OCI-LY1 (cell line): Measurements from ENCODE around the gene CYB5R3.
"Not testable (repeated sequence)": the region's sequence is repeated elsewhere in the genome, so short reads cannot be mapped to it uniquely, and the experiment has no call there.

Experiments used
- H2AFZ ChIP-seq: fragments of 200-600 bp; sonication (generic), shearing (Covaris generic); 2 replicates; pipeline ENCODE4 v1.6.0; 2014; ENCODE audit warnings: antibody characterized with exemption, mild to moderate bottlenecking, low read length
- H3F3A ChIP-seq: fragments of 200-600 bp; sonication (generic), shearing (Covaris generic); 2 replicates; pipeline ENCODE4 v1.6.0; 2014; ENCODE audit warnings: mild to moderate bottlenecking, antibody characterized with exemption, low read length, moderate library complexity; ENCODE audit not compliant: insufficient read depth
- H3K27ac ChIP-seq: fragments of 200-600 bp; sonication (generic); 2 replicates; pipeline ENCODE4 v1.5.1; 2014; ENCODE audit warnings: low read length, mixed run types, mild to moderate bottlenecking, low read depth; ENCODE audit not compliant: poor library complexity, severe bottlenecking
- H3K27me3 ChIP-seq: fragments of 200-600 bp; sonication (generic); 2 replicates; pipeline ENCODE4 v1.6.0; 2014; ENCODE audit warnings: antibody characterized with exemption, mild to moderate bottlenecking, low read length, moderate library complexity; ENCODE audit not compliant: insufficient read depth
- H3K36me3 ChIP-seq: fragments of 200-600 bp; sonication (generic); 2 replicates; pipeline ENCODE4 v1.6.1; 2014; ENCODE audit warnings: mild to moderate bottlenecking, antibody characterized with exemption, low read length, moderate library complexity, mixed read lengths; ENCODE audit not compliant: insufficient read depth
- H3K4me1 ChIP-seq: fragments of 200-600 bp; sonication (generic); 2 replicates; pipeline ENCODE4 v1.5.1; 2014; ENCODE audit warnings: mild to moderate bottlenecking, low read length, moderate library complexity; ENCODE audit not compliant: insufficient read depth, severe bottlenecking
- H3K4me2 ChIP-seq: fragments of 200-600 bp; sonication (generic), shearing (Covaris generic); 2 replicates; pipeline ENCODE4 v1.6.1; 2014; ENCODE audit warnings: low read length
- H3K4me3 ChIP-seq: fragments of 200-600 bp; sonication (generic); 2 replicates; pipeline ENCODE4 v1.5.1; 2014; ENCODE audit warnings: low read length, low read depth, mild to moderate bottlenecking, mixed read lengths; ENCODE audit not compliant: poor library complexity, severe bottlenecking
- H3K79me2 ChIP-seq: fragments of 200-600 bp; shearing (Covaris generic); 2 replicates; pipeline ENCODE4 v1.6.1; 2016; ENCODE audit warnings: mixed run types, low read length, mixed read lengths; ENCODE audit not compliant: insufficient read depth
- H3K9ac ChIP-seq: fragments of 200-600 bp; sonication (generic), shearing (Covaris generic); 2 replicates; pipeline ENCODE4 v1.6.1; 2014; ENCODE audit warnings: mild to moderate bottlenecking, low read length, mixed read lengths
- H3K9me2 ChIP-seq: fragments of 200-600 bp; sonication (generic), shearing (Covaris generic); 2 replicates; pipeline ENCODE4 v1.6.1; 2014; ENCODE audit warnings: low read depth, mild to moderate bottlenecking, low read length, mixed read lengths
- H3K9me3 ChIP-seq: fragments of 200-600 bp; shearing (Covaris generic); 2 replicates; pipeline ENCODE4 v1.6.1; 2014; ENCODE audit warnings: low read length, mixed read lengths
- H4K20me1 ChIP-seq: fragments of 200-600 bp; sonication (generic), shearing (Covaris generic); 2 replicates; pipeline ENCODE4 v1.6.0; 2016; ENCODE audit warnings: mild to moderate bottlenecking, low read length; ENCODE audit not compliant: insufficient read depth
- CTCF ChIP-seq: fragments of 200-600 bp; sonication (generic), shearing (Covaris generic); IDR thresholded peaks from 2 replicates; pipeline ENCODE4 v1.5.1; 2017; ENCODE audit warnings: mild to moderate bottlenecking, antibody characterized with exemption, low read length, moderate library complexity, mixed read lengths
- EZH2 ChIP-seq: fragments of 200-600 bp; sonication (generic), shearing (Covaris generic); IDR thresholded peaks from 2 replicates; pipeline ENCODE4 v1.8.0; 2017; ENCODE audit warnings: borderline replicate concordance, mixed run types, mild to moderate bottlenecking, antibody characterized with exemption, low read length, moderate library complexity, mixed read lengths

CYB5R3 gene

GRCh38 chr22:42617155-42617983 lies 31.8 kb downstream of the CYB5R3 start:
- no peaks in the 10 kb centered on the region for H4K20me1 ChIP-seq
- H3K27ac ChIP-seq = no peak overlapping the region
- H3K9me2 ChIP-seq = no peaks in the 10 kb centered on the region
- peaks cover 4% of the 10 kb centered on the region; the same call in 1 of the 2 replicates for H3F3A ChIP-seq
- no peaks in the 10 kb centered on the region for H3K9me3 ChIP-seq
- H3K4me3 ChIP-seq = no peak overlapping the region
- peaks cover 11% of the 10 kb centered on the region for H3K36me3 ChIP-seq
- peaks cover 29% of the 10 kb centered on the region for H3K4me1 ChIP-seq
- no peak overlapping the region; the same call in 1 of the 2 replicates for H3K4me2 ChIP-seq
- no peak overlapping the region for H3K9ac ChIP-seq
- TF ChIP-seq EZH2 = no peak
- no peak for TF ChIP-seq CTCF
- no peak overlapping the region for H2AFZ ChIP-seq
- H3K27me3 ChIP-seq = no peaks in the 10 kb centered on the region
- peaks cover 17% of the 10 kb centered on the region for H3K79me2 ChIP-seq

DNA sequence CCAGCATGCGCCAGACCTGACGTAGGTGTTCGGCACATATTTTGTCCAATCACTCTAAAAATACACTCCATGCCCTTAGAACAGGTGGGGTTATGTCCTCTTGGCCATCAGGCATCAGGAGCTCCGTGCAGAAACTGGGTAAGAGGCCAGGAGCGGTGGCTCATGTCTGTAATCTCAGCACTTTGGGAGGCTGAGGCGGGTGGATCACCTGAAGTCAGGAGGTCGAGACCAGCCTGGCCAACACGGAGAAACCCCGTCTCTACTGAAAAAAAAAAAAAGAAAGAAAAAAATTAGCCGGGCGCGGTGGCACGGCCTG lies 33.4 kb downstream of the CYB5R3 start:
- Histone ChIP-seq H3K79me2 (peaks cover 33% of the 10 kb centered on the region), H3K36me3 (peaks cover 24% of the 10 kb centered on the region), H3K4me2 (peak overlapping the region; percentile 80), H3K4me1 (peaks cover 34% of the 10 kb centered on the region), H3K4me3 (peak overlapping the region; percentile 85), H3K27ac (peak overlapping the region; percentile 82), H3K9ac (peak overlapping the region; percentile 57; the same call in 1 of the 2 replicates)
- H3K27me3 ChIP-seq, H2AFZ ChIP-seq, H3F3A ChIP-seq, H4K20me1 ChIP-seq, H3K9me3 ChIP-seq, H3K9me2 ChIP-seq: not testable (repeated sequence)

DNA sequence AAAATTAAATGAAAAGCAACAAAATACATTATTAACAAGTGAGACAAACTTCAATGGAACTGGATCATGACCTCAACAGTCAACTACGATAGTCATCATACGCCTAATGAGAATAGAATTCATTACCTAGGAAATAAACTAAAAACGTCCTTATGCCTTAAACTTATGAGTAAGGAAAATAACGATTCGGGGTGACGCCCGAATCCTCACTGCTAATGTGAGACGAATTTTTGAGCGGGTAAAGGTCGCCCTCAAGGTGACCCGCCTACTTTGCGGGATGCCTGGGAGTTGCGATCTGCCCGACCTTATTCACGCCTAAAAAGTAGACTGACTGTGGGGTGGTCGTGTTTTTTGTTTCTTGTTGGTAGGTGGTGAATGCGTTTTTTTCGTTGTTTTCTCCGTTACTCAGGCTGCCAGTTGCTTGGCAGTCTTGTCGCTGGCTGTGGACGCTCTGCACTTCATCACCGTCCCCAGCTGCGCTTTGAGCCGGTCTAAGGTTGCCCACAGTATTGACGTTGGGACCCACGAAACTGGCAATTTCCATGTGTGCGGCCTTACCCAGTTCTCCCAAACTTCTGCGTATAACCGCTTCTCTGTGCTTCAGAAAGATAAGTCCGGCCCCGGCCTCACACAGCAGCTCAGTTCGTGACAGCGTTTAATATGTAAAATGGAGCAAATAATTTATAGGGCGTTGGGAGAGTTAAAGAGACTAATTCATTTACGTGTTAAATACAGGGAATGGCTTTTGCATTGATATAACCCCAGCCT lies 33.9 kb downstream of the CYB5R3 start:
- Histone ChIP-seq H3K9me2 (no peaks in the 10 kb centered on the region), H3F3A (peaks cover 4% of the 10 kb centered on the region; the same call in 1 of the 2 replicates), H3K36me3 (peaks cover 29% of the 10 kb centered on the region), H3K4me2 (peak overlapping the region; percentile 80), H3K27ac (peak overlapping the region; percentile 82), H3K9ac (peak overlapping the region; percentile 94), H2AFZ (no peak overlapping the region), H3K27me3 (no peaks in the 10 kb centered on the region), H3K79me2 (peaks cover 38% of the 10 kb centered on the region), H3K9me3 (no peaks in the 10 kb centered on the region), H3K4me3 (peak overlapping the region; percentile 85), H3K4me1 (peaks cover 34% of the 10 kb centered on the region), H4K20me1 (no peaks in the 10 kb centered on the region)
- TF ChIP-seq EZH2 (no peak), CTCF (no peak)
